Parathyroid adenoma (tissue), 2 donors: ENCODE measurements around the gene PLP2.
A peak's percentile ranks its signal among the peaks of the same experiment; 100 is the strongest.

Experiments used
- H2AFZ ChIP-seq: fragments of 300-600 bp; sonication (generic); one replicate; pipeline ENCODE4 v1.7.0; 2017; ENCODE audit warnings: antibody characterized with exemption, mild to moderate bottlenecking
- H3K27ac ChIP-seq: fragments of 300-600 bp; sonication (generic); one replicate; pipeline ENCODE4 v1.7.0; 2017
- H3K27me3 ChIP-seq: fragments of 300-600 bp; sonication (generic); one replicate; pipeline ENCODE4 v1.7.0; 2017; ENCODE audit warnings: low read length; ENCODE audit not compliant: control insufficient read depth, insufficient read depth
- H3K36me3 ChIP-seq: fragments of 300-600 bp; sonication (generic); one replicate; pipeline ENCODE4 v1.7.0; 2017; ENCODE audit warnings: low read length; ENCODE audit not compliant: control insufficient read depth, insufficient read depth
- H3K4me1 ChIP-seq: fragments of 300-600 bp; sonication (generic); one replicate; pipeline ENCODE4 v1.7.0; 2017; ENCODE audit warnings: control low read depth
- H3K4me2 ChIP-seq: fragments of 300-600 bp; sonication (generic); one replicate; pipeline ENCODE4 v1.7.0; 2017; ENCODE audit warnings: low read length
- H3K4me3 ChIP-seq: fragments of 300-600 bp; sonication (generic); one replicate; pipeline ENCODE4 v1.7.0; 2017; ENCODE audit warnings: low read depth, low read length
- H3K79me2 ChIP-seq: fragments of 300-600 bp; sonication (generic); one replicate; pipeline ENCODE4 v1.7.0; 2017; ENCODE audit warnings: control low read depth
- H3K9ac ChIP-seq: fragments of 300-600 bp; sonication (generic); one replicate; pipeline ENCODE4 v1.7.0; 2017; ENCODE audit warnings: mild to moderate bottlenecking
- H3K9me3 ChIP-seq: fragments of 300-600 bp; sonication (generic); one replicate; pipeline ENCODE4 v1.7.0; 2017; ENCODE audit warnings: low read length; ENCODE audit not compliant: control insufficient read depth
- CTCF ChIP-seq: fragments of 300-600 bp; sonication (generic); IDR thresholded peaks from one replicate; pipeline ENCODE4 v1.7.0; 2017; ENCODE audit warnings: antibody characterized with exemption, mild to moderate bottlenecking
- donor health status: primary hyperparathyroidism.

Gene PLP2

GRCh38 chrX:49192722-49193328 is 21.1 kb downstream of the PLP2 start:
- no peaks in the 10 kb centered on the region for H3K36me3 ChIP-seq
- no peak overlapping the region for H3K4me2 ChIP-seq
- TF ChIP-seq CTCF: peak; percentile 49
- H3K9ac ChIP-seq: no peak overlapping the region
- H3K4me1 ChIP-seq: no peaks in the 10 kb centered on the region
- no peak overlapping the region for H3K4me3 ChIP-seq
- H2AFZ ChIP-seq: no peak overlapping the region
- no peak overlapping the region for H3K27ac ChIP-seq
- no peaks in the 10 kb centered on the region for H3K9me3 ChIP-seq
- H3K79me2 ChIP-seq: no peaks in the 10 kb centered on the region
- H3K27me3 ChIP-seq: no peaks in the 10 kb centered on the region

- Histone ChIP-seq H3K4me3 (no peak overlapping the region), H2AFZ (no peak overlapping the region), H3K4me1 (no peaks in the 10 kb centered on the region), H3K79me2 (no peaks in the 10 kb centered on the region), H3K36me3 (no peaks in the 10 kb centered on the region), H3K27me3 (no peaks in the 10 kb centered on the region), H3K9me3 (no peaks in the 10 kb centered on the region), H3K4me2 (no peak overlapping the region), H3K27ac (no peak overlapping the region), H3K9ac (no peak overlapping the region)
- no peak for TF ChIP-seq CTCF
These were observed 21.9 kb downstream of the PLP2 start for GRCh38 chrX:49193542-49193964.

GRCh38 chrX:49197543-49198087 is 25.9 kb downstream of the PLP2 start:
- Histone ChIP-seq H3K27ac (no peak overlapping the region), H3K4me3 (no peak overlapping the region), H3K79me2 (no peaks in the 10 kb centered on the region), H3K36me3 (no peaks in the 10 kb centered on the region), H3K9ac (no peak overlapping the region), H3K4me1 (peaks cover 3% of the 10 kb centered on the region), H3K4me2 (no peak overlapping the region), H3K9me3 (no peaks in the 10 kb centered on the region), H3K27me3 (no peaks in the 10 kb centered on the region), H2AFZ (no peak overlapping the region)
- TF ChIP-seq CTCF: no peak

- no peak for TF ChIP-seq CTCF
- Histone ChIP-seq H3K4me3 (no peak overlapping the region), H3K79me2 (no peaks in the 10 kb centered on the region), H3K9ac (no peak overlapping the region), H3K36me3 (no peaks in the 10 kb centered on the region), H3K4me2 (no peak overlapping the region), H3K4me1 (peaks cover 3% of the 10 kb centered on the region), H2AFZ (no peak overlapping the region), H3K9me3 (no peaks in the 10 kb centered on the region), H3K27me3 (no peaks in the 10 kb centered on the region), H3K27ac (no peak overlapping the region)
These were observed 27.0 kb downstream of the PLP2 start for GRCh38 chrX:49198540-49199314.

- peak overlapping the region; percentile 37 for H3K9ac ChIP-seq
- no peak overlapping the region for H3K4me3 ChIP-seq
- no peak for TF ChIP-seq CTCF
These were observed 27.6 kb downstream of the PLP2 start for GRCh38 chrX:49199315-49199595.

More at GRCh38 chrX:49199315-49199595, 27.6 kb downstream of the PLP2 start:
- no peak overlapping the region for H3K4me2 ChIP-seq
- H3K36me3 ChIP-seq: no peaks in the 10 kb centered on the region
- peaks cover 3% of the 10 kb centered on the region for H3K4me1 ChIP-seq
- no peaks in the 10 kb centered on the region for H3K79me2 ChIP-seq
- H2AFZ ChIP-seq: no peak overlapping the region
- no peak overlapping the region for H3K27ac ChIP-seq
- no peaks in the 10 kb centered on the region for H3K9me3 ChIP-seq
- no peaks in the 10 kb centered on the region for H3K27me3 ChIP-seq
